Fibroblast of upper back skin (primary cell): ENCODE results near the gene RAPGEF3.
A peak's percentile ranks its signal among the peaks of the same experiment; 100 is the strongest.

Source experiments
- DNase-seq: peaks from one replicate; pipeline ENCODE4 v3.0.0-alpha.2; 2013

The RAPGEF3 gene

DNA sequence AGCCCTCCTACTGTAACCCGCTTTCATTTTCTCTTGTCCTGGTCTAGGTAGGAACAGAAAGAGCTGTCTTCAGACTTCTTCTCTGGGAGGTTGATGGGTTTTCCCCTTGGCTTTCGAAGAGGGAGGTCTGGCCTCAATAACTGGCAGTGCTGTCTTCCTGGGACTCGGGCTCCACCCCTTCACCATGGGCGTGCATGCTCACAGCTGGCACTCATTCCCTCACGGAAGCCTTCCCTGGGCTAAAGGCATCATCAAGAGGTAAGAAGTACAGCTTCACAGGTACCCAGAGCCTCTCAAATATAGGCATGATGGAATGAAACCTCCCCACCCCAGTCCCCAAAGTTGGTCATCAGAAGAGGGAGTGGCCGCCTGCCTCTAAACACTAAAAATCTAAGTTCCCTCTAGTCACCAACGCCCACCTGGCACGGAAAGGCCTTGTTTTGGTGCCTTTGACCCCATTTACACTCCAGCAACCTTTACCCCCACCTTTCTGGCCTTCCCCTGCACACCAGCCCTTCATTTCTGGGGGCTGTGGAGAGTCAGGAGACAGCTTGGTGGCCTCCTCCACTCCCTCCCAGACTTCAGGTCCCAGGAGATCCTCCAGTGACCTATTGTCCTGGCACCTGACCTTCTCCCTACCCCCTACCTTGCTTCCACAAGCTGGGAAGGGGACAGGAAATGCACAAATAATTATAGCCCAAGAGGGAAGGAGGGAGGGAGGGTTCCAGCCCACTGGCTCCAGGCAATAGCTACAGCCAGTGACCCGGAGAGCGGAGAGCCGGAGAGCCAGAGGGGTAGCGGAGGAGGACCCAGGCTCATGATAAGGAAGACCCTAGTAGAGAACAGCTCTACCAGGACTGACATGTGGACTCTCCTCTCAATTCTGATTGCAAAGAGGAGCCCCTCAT, 2.8 kb downstream of the RAPGEF3 start:
- DNase-seq: no peak

GRCh38 chr12:47754881-47755280, 3.8 kb downstream of the RAPGEF3 start:
- no peak for DNase-seq

- no peak for DNase-seq
Measured at GRCh38 chr12:47754126-47754525, 4.6 kb downstream of the RAPGEF3 start.

DNA sequence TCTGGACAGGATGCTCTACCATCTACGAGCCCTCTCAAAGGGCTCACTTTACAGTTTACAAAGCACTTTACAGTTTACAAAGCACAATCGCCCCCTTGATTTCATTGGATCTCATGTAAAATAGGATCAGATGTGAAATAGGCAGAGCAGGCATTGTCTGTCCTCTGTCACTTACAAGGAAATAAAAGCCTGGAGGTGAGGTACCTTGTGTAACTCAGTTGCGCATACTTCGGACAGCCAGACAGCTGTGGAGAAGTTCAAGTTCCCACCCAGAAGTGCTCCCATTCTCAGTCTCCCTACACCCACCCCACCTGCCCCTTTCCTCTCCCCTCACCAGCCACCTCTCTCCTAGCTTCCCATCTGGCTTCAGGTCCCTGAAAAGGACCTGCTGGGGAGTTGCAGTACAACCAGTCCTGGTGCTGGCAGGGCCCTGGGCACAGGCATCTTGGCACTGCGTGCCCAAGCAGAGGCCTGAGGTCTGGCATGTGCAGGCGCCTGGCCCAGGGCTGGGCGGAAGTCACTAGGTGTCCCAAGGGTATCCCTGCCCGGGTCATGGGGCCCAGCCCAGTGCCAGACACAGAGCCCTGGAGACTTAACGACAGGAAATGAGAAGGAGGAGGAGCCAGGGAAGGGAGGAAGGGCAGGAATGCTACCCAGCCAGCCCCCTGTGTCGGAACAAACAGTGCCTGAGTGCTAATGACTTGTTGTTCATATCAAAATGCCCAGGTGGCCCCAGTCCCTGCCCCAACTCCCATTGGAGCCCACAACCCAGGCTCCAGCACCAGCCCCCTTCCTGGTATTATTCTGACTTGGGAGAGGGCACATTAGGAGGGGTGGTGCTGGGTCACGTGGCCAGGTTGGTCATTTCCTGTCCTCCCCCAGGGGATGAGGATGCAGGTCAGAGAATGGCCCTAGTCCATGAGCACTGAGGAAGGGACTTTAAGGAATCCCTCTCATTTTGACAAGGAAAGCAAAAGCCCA, 5.4 kb downstream of the RAPGEF3 start:
- no peak for DNase-seq

- peak; percentile 34 for DNase-seq
Measured at GRCh38 chr12:47752552-47752951, 6.1 kb downstream of the RAPGEF3 start.

DNA sequence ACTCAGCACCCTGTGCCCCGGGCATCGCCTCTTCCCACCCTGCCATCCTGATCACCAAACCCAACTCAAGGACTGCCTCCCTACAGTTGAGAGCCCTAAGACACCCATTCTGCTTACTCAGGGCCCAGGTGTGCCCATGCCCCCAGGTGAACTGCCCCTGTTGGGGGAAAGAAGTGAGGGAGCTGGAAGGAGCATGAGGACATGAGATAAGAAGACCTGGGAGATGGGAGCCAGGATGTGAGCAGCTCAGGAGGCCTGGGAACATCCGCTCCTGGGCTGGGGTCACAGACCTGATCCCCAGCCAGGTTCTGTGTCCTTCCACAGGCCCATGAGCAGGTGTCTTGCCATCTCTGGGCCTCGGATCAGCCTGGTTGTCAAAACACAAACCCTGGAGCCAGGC, 6.6 kb downstream of the RAPGEF3 start:
- no peak for DNase-seq

- no peak for DNase-seq
Measured at GRCh38 chr12:47751561-47751960, 7.1 kb downstream of the RAPGEF3 start.

DNA sequence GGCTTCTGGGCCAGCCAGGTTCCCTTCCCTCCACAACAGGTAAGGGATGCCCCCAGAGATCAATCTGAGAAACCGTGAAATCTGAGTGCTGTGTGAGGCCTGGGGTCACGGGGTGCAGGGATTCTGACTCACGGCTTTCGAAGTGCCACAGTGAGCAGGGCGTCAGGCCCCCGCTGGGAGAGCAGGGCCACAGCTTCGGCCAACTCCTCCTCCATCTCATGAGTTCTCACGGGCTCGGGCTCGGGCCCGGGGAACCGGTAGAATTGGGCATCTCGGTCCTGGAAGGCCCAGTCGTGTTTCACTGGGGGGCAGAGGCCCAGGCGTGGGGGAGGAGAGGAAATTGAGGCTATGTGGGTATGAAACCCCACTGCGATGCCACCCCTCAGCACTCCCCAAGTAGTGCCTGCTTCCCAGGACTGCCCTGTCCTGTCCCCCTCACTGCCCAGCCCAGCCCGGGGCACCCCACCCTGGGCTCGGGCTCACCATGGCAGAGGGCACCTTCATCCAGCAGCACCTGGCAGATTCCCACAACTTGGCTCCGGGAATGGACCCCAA, 7.7 kb downstream of the RAPGEF3 start:
- DNase-seq: no peak

DNA sequence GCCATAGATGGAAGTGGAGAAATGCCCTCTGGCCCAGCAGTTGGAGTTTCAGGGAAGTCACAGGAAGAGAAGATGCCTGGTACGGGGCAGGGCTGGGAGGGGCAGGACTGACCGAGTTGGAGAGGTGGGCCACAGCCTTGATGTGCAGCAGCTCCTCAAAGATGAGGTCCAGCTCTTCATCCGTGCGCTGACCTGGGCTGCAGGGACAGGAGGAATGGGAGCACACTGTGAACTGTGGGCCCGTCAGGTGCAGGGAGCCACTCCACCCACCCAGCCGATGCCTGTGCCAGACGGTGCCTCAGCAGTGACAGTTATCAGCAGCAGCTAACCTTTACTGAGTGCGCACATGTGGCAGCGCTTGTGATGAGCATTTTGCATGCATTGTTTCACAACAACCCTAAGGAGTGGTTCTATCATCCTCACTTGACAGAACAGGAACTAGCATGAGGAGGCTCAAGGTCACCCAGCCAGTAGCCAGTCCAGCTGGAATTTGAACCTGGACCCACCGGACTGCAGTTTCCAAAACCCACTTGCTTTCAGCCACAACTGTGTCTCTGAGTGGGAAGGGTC, 8.4 kb downstream of the RAPGEF3 start:
- no peak for DNase-seq

- no peak for DNase-seq
Measured at GRCh38 chr12:47748899-47749298, 9.8 kb downstream of the RAPGEF3 start.

DNA sequence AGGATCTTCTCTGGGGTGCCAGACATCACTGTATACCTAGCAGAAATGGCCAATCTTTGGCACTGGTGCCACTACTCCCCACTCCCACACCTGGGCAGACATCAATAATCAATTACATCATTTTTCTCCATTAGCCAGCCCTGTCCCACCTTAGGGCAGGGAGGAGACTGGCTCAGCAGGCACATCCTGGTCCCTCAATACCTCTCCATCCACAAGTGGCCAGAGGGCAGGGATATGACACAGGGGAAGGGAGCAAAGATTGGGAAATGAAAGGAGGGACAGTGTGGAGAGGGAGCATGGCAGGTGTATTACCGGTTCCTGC, 10.2 kb downstream of the RAPGEF3 start:
- DNase-seq: no peak

GRCh38 chr12:47747596-47748506, 10.8 kb downstream of the RAPGEF3 start:
- DNase-seq: no peak

GRCh38 chr12:47747126-47747525, 11.6 kb downstream of the RAPGEF3 start:
- no peak for DNase-seq

- no peak for DNase-seq
Measured at GRCh38 chr12:47746523-47746922, 12.2 kb downstream of the RAPGEF3 start.

DNA sequence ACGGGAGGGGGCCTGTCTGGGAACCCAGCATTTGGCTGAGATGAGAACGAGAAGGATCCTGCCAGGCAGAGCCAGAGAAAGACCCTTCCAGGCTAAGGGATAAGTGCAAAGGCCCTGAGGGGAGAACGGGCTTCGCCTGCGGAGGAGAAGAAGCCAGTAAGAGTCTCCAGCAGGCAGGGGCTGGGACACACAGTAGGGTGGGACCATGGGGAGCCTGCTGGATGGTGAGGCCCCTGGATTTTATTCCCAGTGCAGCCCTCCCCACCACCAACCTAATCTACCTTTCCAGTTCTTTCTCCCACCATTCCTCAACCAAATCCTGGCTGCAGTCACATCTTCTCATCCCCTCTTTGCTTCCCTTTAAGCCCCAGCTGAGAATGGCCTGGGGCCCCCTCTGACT, 12.6 kb downstream of the RAPGEF3 start:
- DNase-seq: no peak

GRCh38 chr12:47745485-47746041, 13.1 kb downstream of the RAPGEF3 start:
- no peak for DNase-seq

DNA sequence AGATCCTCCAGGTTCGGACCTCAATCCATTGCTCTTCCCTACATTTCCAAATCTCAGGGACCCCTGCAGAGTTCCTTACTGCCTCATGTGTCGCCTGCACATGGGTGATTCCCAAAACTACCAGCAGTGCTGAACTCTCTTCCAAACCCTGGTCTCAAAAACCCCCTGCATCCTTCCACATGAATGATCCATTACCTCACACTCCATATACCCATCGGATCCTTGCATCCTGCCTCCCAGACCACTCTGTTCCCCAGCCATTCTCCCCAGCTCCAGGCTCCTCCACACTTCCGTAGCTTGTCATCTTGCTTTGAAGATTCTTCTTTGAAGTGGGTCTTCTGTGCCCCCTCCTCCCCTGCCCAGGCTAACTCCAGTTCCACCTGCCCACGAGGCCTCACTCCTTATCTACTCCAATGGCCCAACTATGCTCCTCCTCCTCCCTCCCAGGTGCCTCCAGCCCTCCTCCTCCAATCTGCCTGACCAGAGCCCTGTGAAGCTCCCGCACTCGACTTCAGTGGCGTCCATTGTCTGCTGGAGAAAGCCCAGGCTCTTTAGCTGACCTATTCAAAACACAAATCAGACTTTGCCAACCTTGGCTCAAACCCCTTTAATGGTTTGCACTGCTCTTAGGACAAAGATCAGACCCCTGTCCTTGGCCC, 13.8 kb downstream of the RAPGEF3 start:
- no peak for DNase-seq

- no peak for DNase-seq
Measured at GRCh38 chr12:47744005-47744651, 14.6 kb downstream of the RAPGEF3 start.

- DNase-seq: no peak
Measured at GRCh38 chr12:47743311-47743860, 15.3 kb downstream of the RAPGEF3 start.

DNA sequence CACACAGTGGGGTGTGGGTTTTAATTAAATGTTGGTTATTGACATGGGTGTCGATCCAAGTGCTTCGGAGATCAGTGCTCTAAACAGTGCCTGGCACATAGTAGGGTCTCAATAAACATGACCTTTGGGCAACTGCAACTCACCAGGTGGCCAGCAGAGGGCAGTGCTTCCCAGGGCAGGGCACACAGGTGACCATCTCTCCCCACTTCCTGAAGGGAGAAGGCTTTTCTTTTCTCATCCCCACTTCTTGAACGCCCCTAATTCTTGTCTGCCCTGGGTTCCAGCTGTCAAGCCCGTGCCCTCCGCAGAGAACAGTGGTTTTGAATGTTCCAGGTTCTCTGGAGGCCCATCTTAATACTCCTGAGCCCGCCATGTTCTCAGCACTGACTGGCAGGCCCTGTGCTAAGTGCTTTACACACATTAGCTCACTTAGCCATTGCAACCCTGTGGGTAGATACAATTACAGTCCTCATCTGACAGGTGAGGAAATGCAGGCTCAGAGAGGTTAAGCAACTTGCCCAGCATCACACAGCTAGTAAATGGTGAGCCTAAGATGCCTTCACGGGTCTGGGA, 16.3 kb downstream of the RAPGEF3 start:
- peak; percentile 34 for DNase-seq
